Adrenal gland (tissue), 12 donors: ENCODE measurements around the gene NELFCD. TPM values are rescaled to one million over a fixed set of nuclear protein-coding genes. Genes with fewer than 3 reads are reported as not detected.

Source experiments
- DNase-seq, 7 donors: peaks; one replicate each; pipeline ENCODE4 v3.0.0-alpha.2; 2019 to 2020
- H3K27ac ChIP-seq, 5 donors: fragments of 200-600 bp; sonication (generic) in 4 of 5; 1 replicate in 3 of 5; 2 replicates in 2 of 5; pipeline versions ENCODE4 v1.5.1 to v1.8.0; 2016 to 2020; ENCODE audit warnings: mild to moderate bottlenecking in 1 of 5
- H3K27me3 ChIP-seq: fragments of 200-600 bp; 2 replicates; pipeline ENCODE4 v1.8.0; 2021
- H3K36me3 ChIP-seq, 2 donors: fragments of 200-600 bp; replicated peaks in 1 of 2; 1 replicate in 1 of 2; 2 replicates in 1 of 2; pipeline versions ENCODE4 v1.5.1 to v1.8.0; 2018 to 2022
- H3K4me1 ChIP-seq, 2 donors: fragments of 200-600 bp; replicated peaks in 1 of 2; 1 replicate in 1 of 2; 2 replicates in 1 of 2; pipeline versions ENCODE4 v1.5.1 to v1.8.0; 2018 to 2021
- H3K4me3 ChIP-seq, 4 donors: fragments of 200-600 bp; sonication (generic) in 3 of 4; one replicate each; pipeline ENCODE4 v1.5.1; 2016 to 2018
- H3K9me3 ChIP-seq, 3 donors: fragments of 200-600 bp; sonication (generic) in 1 of 3; replicated peaks in 1 of 3; 1 replicate in 2 of 3; 2 replicates in 1 of 3; pipeline versions ENCODE4 v1.5.1 to v1.8.0; 2016 to 2021
- CTCF ChIP-seq, 6 experiments: fragments of 450-650 bp in 4 of 6; fragments of 200-600 bp in 2 of 6; sonication (generic) in 1 of 6; IDR thresholded peaks; 1 replicate in 5 of 6; 2 replicates in 1 of 6; pipeline versions ENCODE4 v1.5.1 to v1.8.0; 2016 to 2021; ENCODE audit warnings: antibody characterized with exemption in 6 of 6, mild to moderate bottlenecking in 2 of 6, moderate library complexity in 1 of 6
- POLR2A ChIP-seq, 2 donors: fragments of 450-650 bp; IDR thresholded peaks; one replicate each; pipeline ENCODE4 v1.6.1; 2017; ENCODE audit warnings: antibody characterized with exemption in 2 of 2, mild to moderate bottlenecking in 2 of 2, moderate library complexity in 1 of 2
- WGBS, 4 donors: extraction: QIAGEN DNeasy Blood & Tissue Kit in 2 of 4; methylation state at CpG; one replicate each; pipeline versions ENCODE4 v1.1.5 to v1.1.7; 2013 to 2017; 5-methylcytosine and 5-hydroxymethylcytosine counted together
- intact Hi-C, 2 donors: fragments of 100-400 bp; cut with DNase I; formaldehyde crosslinking; loops; one replicate each; pipeline versions ENCODE4 v1.14.1 to v1.15.0; 2022 to 2023
- polyA plus RNA-seq, 3 donors: library from polyadenylated mRNA; stranded (reverse); fragments of 200-250 nt in 2 of 3; fragments of 350-450 nt in 1 of 3; fragmentation: Illumina TruSeq in 1 of 3; extraction: RNeasy Lipid Tissue Mini Kit (QIAGEN cat#74804) in 1 of 3; gene quantifications; one replicate each; pipeline ENCODE4 v1.2.3, GENCODE V29; 2013 to 2014
- total RNA-seq, 9 donors: library from RNA; depleted of rRNA in 4 of 9; stranded (reverse); fragments of >200 nt in 4 of 9; fragments of 120-200 nt in 1 of 9; fragmentation: NEBNext Ultra II Directional in 1 of 9; extraction: Animal tissue kit (Norgen Biotek cat#: 25700) in 1 of 9; gene quantifications; one replicate each; pipeline versions ENCODE4 v1.1.0 to v1.2.4, GENCODE V29; 2013 to 2023
- donor health status: healthy with polysubstance abuse.
- donor health status: Bipolar disorder and iron deficiency.
- donor health status: DM: yes; HTN: yes; CAD: no.
- donor health status: DM: no; HTN: no; CAD: no.
- donor health status: DM: no; HTN: no; CAD: no.
- donor health status: DM: yes; HTN: yes; CAD: no.

NELFCD gene
- total and polyA plus RNA-seq, 12 donors: 47.1 to 107 (median 75.0) TPM

DNA sequence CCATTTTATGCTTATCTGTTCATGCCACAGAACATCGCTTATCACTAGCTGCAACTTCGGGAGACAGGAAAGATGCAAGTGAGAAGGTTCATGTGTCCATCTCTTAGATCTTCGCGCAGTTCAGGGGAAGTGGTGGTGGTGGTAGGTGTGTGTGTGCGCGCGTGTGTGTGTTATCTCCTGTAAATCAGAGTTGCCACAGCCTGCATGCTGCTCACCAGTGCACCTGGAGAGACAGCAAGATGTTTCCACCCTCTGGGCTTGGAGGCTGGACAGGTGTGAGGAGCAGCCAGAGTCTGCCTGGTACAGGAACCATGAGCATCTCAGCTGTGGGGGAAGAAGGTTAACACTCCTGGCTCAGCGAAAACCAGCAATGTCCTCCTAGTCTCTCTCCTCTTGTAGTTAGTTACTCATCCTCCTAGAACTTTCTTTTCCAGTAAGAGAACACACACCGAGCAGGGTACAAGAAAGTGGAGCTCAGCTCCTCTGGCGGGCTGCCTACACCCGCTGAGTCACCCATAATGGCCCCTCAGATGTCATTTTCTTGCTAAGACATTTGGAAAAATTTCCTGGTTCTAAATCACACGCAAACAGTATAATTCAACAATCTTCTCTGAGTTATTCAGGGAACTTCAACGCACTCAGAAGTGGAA is 33.0 kb downstream of the NELFCD start:
- Histone ChIP-seq H3K36me3 (no peaks in the 10 kb centered on the region), H3K4me1 (peaks cover 3 to 18% of the 10 kb centered on the region in 2 donors), H3K4me3 (no peak overlapping the region), H3K27ac (peak overlapping the region in 1 of 5 donors; percentile 21), H3K27me3 (no peaks in the 10 kb centered on the region), H3K9me3 (no peaks in the 10 kb centered on the region)
- TF ChIP-seq CTCF (IDR thresholded peaks at IDR 0.05): no peak
- no peak for TF ChIP-seq POLR2A (IDR thresholded peaks at IDR 0.05)
- WGBS, 4 donors: 68 to 75% (median 71%) methylated on average over 12 to 13 of the region's 13 CpGs
- DNase-seq: peak in 4 of 7 donors; percentile 12 to 66 (median 30)
- intact Hi-C loops: no loop called here

- peaks cover 3 to 18% of the 10 kb centered on the region in 2 donors for H3K4me1 ChIP-seq
- intact Hi-C loops: no loop called here
- TF ChIP-seq CTCF (IDR thresholded peaks at IDR 0.05) (no peak), POLR2A (IDR thresholded peaks at IDR 0.05) (no peak)
- H3K36me3 ChIP-seq: no peaks in the 10 kb centered on the region
- 81 to 93% (median 86%) methylated on average over 11 to 17 of the region's 17 CpGs for WGBS, 4 donors
- no peak overlapping the region for H3K4me3 ChIP-seq
- no peaks in the 10 kb centered on the region for H3K27me3 ChIP-seq
- no peaks in the 10 kb centered on the region for H3K9me3 ChIP-seq
- DNase-seq: peak in 2 of 7 donors; percentile 13 to 39
- peak overlapping the region in 1 of 5 donors; percentile 21 for H3K27ac ChIP-seq
Measured at GRCh38 chr20:59014680-59015389, 33.8 kb downstream of the NELFCD start.

- no peaks in the 10 kb centered on the region for H3K9me3 ChIP-seq
- H3K27me3 ChIP-seq: no peaks in the 10 kb centered on the region
- TF ChIP-seq POLR2A (IDR thresholded peaks at IDR 0.05) (no peak), CTCF (IDR thresholded peaks at IDR 0.05) (no peak)
- intact Hi-C loops: no loop called here
- peaks cover 3 to 18% of the 10 kb centered on the region in 2 donors for H3K4me1 ChIP-seq
- no peaks in the 10 kb centered on the region for H3K36me3 ChIP-seq
- peak in 2 of 7 donors; percentile 16 to 27 for DNase-seq
- H3K4me3 ChIP-seq: no peak overlapping the region
- 92 to 93% (median 92%) methylated on average over 8 to 16 of the region's 16 CpGs for WGBS, 4 donors
- H3K27ac ChIP-seq: no peak overlapping the region
Measured at GRCh38 chr20:59015411-59015810, 34.4 kb downstream of the NELFCD start.

GRCh38 chr20:59015812-59016711 is 35.0 kb downstream of the NELFCD start:
- DNase-seq: peak in 2 of 7 donors; percentile 17 to 52
- WGBS, 4 donors: 82 to 86% (median 83%) methylated on average over 15 to 16 of the region's 16 CpGs

More at GRCh38 chr20:59015812-59016711, 35.0 kb downstream of the NELFCD start:
- H3K27ac ChIP-seq: peak overlapping the region in 2 of 5 donors; percentile 7
- no peak for TF ChIP-seq POLR2A (IDR thresholded peaks at IDR 0.05)
- no peak for TF ChIP-seq CTCF (IDR thresholded peaks at IDR 0.05)
- intact Hi-C loops: no loop called here
- no peaks in the 10 kb centered on the region for H3K27me3 ChIP-seq
- no peaks in the 10 kb centered on the region for H3K9me3 ChIP-seq
- H3K36me3 ChIP-seq: no peaks in the 10 kb centered on the region
- peaks cover 0 to 18% of the 10 kb centered on the region in 2 donors for H3K4me1 ChIP-seq
- H3K4me3 ChIP-seq: no peak overlapping the region
